ENCODE data around the gene TCF12. TPM values are rescaled to one million over a fixed set of nuclear protein-coding genes. Genes with fewer than 3 reads are reported as not detected.

TCF12 gene
- total RNA-seq, 3 donors from 2014 or later (not counting 1 experiment from before 2014, with no cell fraction given): 84.1 to 111 (median 107) TPM

DNA sequence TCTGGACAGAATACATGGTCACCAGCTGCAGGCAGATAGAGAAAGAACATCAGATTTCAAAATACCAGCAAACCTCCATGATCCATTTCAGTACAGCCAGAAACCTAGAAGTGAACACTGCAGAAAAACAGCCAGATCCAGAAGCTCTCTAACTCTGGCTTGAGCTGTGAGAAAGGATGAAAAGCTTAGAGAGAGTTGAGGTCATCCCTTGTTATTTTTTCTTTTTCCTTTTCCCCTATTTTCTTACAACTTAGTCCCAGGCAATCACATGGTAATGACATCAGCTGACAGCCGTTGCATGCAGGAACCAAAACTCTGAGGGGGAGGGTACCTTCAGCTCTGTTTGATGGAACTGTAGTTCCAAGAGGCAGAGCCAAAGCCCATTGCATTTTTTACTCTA, 113.2 kb downstream of the TCF12 start:
- H3K27ac ChIP-seq (ENCODE audit: low read length): no peak overlapping the region
- H3K9me3 ChIP-seq (ENCODE audit: control insufficient read depth, insufficient read depth, low read length): no peaks in the 10 kb centered on the region
- ATAC-seq (no peak), DNase-seq (no peak)
- Mint-ChIP-seq H3K27me3 (ENCODE audit: low read depth in 2 of 2) (no peaks in the 10 kb centered on the region), H3K9me3 (no peaks in the 10 kb centered on the region), H3K4me3 (no peak overlapping the region), H3K36me3 (no peaks in the 10 kb centered on the region), H3K27ac (no peak overlapping the region), H3K4me1 (peaks cover 49 to 52% of the 10 kb centered on the region in 2 donors)
- intact Hi-C loops (cut with micrococcal nuclease): no loop called here
- H3K36me3 ChIP-seq (ENCODE audit: control insufficient read depth, insufficient read depth, low read length): no peaks in the 10 kb centered on the region
- H3K4me3 ChIP-seq (ENCODE audit: low read length): no peak overlapping the region
- no CpG with 5 or more reads among the region's 1 CpG for WGBS (ENCODE audit: insufficient coverage)
- TF ChIP-seq, protein P1, sequence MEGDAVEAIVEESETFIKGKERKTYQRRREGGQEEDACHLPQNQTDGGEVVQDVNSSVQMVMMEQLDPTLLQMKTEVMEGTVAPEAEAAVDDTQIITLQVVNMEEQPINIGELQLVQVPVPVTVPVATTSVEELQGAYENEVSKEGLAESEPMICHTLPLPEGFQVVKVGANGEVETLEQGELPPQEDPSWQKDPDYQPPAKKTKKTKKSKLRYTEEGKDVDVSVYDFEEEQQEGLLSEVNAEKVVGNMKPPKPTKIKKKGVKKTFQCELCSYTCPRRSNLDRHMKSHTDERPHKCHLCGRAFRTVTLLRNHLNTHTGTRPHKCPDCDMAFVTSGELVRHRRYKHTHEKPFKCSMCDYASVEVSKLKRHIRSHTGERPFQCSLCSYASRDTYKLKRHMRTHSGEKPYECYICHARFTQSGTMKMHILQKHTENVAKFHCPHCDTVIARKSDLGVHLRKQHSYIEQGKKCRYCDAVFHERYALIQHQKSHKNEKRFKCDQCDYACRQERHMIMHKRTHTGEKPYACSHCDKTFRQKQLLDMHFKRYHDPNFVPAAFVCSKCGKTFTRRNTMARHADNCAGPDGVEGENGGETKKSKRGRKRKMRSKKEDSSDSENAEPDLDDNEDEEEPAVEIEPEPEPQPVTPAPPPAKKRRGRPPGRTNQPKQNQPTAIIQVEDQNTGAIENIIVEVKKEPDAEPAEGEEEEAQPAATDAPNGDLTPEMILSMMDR (IDR thresholded peaks at IDR 0.05): no peak
- H3K4me1 ChIP-seq (ENCODE audit: control insufficient read depth, insufficient read depth, low read length): no peaks in the 10 kb centered on the region
- no peaks in the 10 kb centered on the region for H3K27me3 ChIP-seq (ENCODE audit: control insufficient read depth, insufficient read depth, low read length)

DNA sequence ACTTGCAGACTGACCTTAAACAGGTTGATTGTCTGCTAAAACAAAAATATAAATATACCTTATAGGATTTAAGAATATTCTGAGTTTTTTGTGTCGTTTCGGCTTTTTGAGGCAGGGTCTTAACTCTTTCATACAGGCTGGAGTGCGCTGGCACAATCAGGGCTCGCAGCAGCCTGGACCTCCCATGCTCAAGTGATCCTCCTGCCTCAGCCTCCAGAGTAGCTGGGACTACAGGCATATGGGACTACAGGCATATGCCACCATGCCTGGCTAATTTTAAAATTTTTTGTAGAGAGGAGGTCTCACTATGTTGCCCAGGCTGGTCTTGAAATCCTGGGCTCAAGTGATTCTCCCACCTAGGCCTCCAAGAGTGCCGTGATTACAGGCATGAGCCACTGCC, 113.9 kb downstream of the TCF12 start:
- H3K36me3 Mint-ChIP-seq: no peaks in the 10 kb centered on the region
- ATAC-seq (no peak), DNase-seq (no peak)
- H3K27ac ChIP-seq (ENCODE audit: low read length): no peak overlapping the region
- intact Hi-C loops (cut with micrococcal nuclease): no loop called here
- H3K4me3 Mint-ChIP-seq: no peak overlapping the region
- H3K4me3 ChIP-seq (ENCODE audit: low read length): no peak overlapping the region
- WGBS (ENCODE audit: insufficient coverage): 97% methylated on average over 5 of the region's 5 CpGs
- no peaks in the 10 kb centered on the region for H3K27me3 Mint-ChIP-seq (ENCODE audit: low read depth in 2 of 2)
- H3K4me1 ChIP-seq (ENCODE audit: control insufficient read depth, insufficient read depth, low read length): peaks cover 5% of the 10 kb centered on the region
- H3K27ac Mint-ChIP-seq: no peak overlapping the region
- no peaks in the 10 kb centered on the region for H3K9me3 ChIP-seq (ENCODE audit: control insufficient read depth, insufficient read depth, low read length)
- TF ChIP-seq, protein P1 (IDR thresholded peaks at IDR 0.05): no peak
- H3K9me3 Mint-ChIP-seq: no peaks in the 10 kb centered on the region
- peaks cover 57 to 59% of the 10 kb centered on the region in 2 donors for H3K4me1 Mint-ChIP-seq
- no peaks in the 10 kb centered on the region for H3K27me3 ChIP-seq (ENCODE audit: control insufficient read depth, insufficient read depth, low read length)
- H3K36me3 ChIP-seq (ENCODE audit: control insufficient read depth, insufficient read depth, low read length): no peaks in the 10 kb centered on the region

DNA sequence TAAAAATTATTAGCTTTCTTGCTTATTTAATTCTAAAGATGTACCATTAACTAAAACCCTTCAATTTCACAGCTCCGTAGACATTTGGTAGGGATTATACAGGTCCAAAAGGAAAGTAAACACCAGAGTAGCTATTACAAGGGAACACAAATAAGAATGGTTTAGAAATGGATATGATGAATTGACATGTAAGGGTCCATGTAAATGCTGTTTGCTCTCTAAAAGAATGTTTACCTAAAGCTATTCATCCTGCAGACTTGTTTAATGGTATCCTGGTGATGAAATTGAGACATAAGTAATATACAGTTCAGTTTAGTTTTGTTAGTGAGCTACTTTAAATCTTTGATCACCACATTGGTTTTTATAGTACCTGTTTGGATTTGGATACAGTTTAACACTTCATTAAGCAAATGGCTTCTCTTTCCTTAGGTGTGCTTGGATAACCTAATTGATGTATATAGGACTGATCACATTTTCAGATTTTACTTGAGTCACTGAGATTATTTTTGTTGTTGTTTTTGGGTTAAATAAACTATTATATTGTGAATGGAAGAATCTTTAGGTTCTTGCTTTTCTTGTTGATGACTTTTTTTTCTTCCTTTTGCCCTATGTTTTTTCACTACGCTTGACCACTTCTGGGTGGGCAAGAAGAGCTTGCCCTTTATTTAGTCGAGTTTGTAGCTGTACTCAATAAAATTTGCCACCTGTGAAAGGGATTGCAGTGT, 115.4 kb downstream of the TCF12 start:
- Histone ChIP-seq H3K27me3 (ENCODE audit: control insufficient read depth, insufficient read depth, low read length) (no peaks in the 10 kb centered on the region), H3K36me3 (ENCODE audit: control insufficient read depth, insufficient read depth, low read length) (no peaks in the 10 kb centered on the region), H3K4me3 (ENCODE audit: low read length) (no peak overlapping the region), H3K9me3 (ENCODE audit: control insufficient read depth, insufficient read depth, low read length) (no peaks in the 10 kb centered on the region), H3K4me1 (ENCODE audit: control insufficient read depth, insufficient read depth, low read length) (peaks cover 5% of the 10 kb centered on the region), H3K27ac (ENCODE audit: low read length) (no peak overlapping the region)
- 96% methylated on average over 2 of the region's 3 CpGs for WGBS (ENCODE audit: insufficient coverage)
- Mint-ChIP-seq H3K27ac (no peak overlapping the region), H3K27me3 (ENCODE audit: low read depth in 2 of 2) (no peaks in the 10 kb centered on the region), H3K9me3 (no peaks in the 10 kb centered on the region), H3K4me1 (peaks cover 50 to 62% of the 10 kb centered on the region in 2 donors), H3K36me3 (no peaks in the 10 kb centered on the region), H3K4me3 (no peak overlapping the region)
- intact Hi-C loops (cut with micrococcal nuclease): no loop called here
- ATAC-seq: no peak
- TF ChIP-seq, protein P1 (IDR thresholded peaks at IDR 0.05): no peak
- DNase-seq: no peak

DNA sequence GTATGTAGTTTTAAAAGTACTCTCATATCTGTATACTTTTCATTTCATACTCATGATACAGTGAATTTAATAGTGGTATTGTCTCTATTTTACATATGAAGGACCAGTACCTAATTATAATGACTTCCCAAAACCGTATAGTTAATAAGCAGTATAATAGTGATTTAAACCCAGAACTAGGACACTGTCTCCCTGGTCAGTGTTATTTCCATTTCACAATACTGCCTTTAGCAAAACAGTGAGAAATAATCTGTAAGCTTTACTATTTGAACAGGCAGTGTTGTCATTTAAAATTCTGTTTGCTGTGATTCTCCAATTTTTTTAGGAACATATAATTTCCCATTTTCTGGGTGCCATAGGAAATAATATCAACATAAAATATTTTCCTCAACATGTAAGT, 116.2 kb downstream of the TCF12 start:
- no peak overlapping the region for H3K4me3 Mint-ChIP-seq
- peaks cover 5% of the 10 kb centered on the region for H3K4me1 ChIP-seq (ENCODE audit: control insufficient read depth, insufficient read depth, low read length)
- H3K9me3 Mint-ChIP-seq: no peaks in the 10 kb centered on the region
- no peaks in the 10 kb centered on the region for H3K27me3 ChIP-seq (ENCODE audit: control insufficient read depth, insufficient read depth, low read length)
- no CpG with 5 or more reads among the region's 1 CpG for WGBS (ENCODE audit: insufficient coverage)
- no peak overlapping the region for H3K4me3 ChIP-seq (ENCODE audit: low read length)
- no peaks in the 10 kb centered on the region for H3K36me3 Mint-ChIP-seq
- no peak for DNase-seq
- peaks cover 53 to 66% of the 10 kb centered on the region in 2 donors for H3K4me1 Mint-ChIP-seq
- H3K27ac ChIP-seq (ENCODE audit: low read length): no peak overlapping the region
- no peaks in the 10 kb centered on the region for H3K9me3 ChIP-seq (ENCODE audit: control insufficient read depth, insufficient read depth, low read length)
- H3K36me3 ChIP-seq (ENCODE audit: control insufficient read depth, insufficient read depth, low read length): no peaks in the 10 kb centered on the region
- no peak overlapping the region for H3K27ac Mint-ChIP-seq
- TF ChIP-seq, protein P1 (IDR thresholded peaks at IDR 0.05): no peak
- intact Hi-C loops (cut with micrococcal nuclease): no loop called here
- no peak for ATAC-seq
- no peaks in the 10 kb centered on the region for H3K27me3 Mint-ChIP-seq (ENCODE audit: low read depth in 2 of 2)
